Calu3 (cell line): Measurements from ENCODE around the gene ZFPM1. TPM values are rescaled to one million over a fixed set of nuclear protein-coding genes. Genes with fewer than 3 reads are reported as not detected.
"Not testable (repeated sequence)": the region's sequence is repeated elsewhere in the genome, so short reads cannot be mapped to it uniquely, and the experiment has no call there.

Experiments used
- BruUV-seq: library from RNA; stranded (reverse); fragments of 400-500 nt; replicated peaks from 2 replicates; lab custom pipeline; 2021; lab: Mats Ljungman, UMichigan
- CTCF ChIA-PET: fragments of 300-600 bp; sonication (Branson Sonifier 250); formaldehyde crosslinking; loops from one replicate; lab custom pipeline; 2022; ENCODE audit warnings: antibody characterized with exemption; lab: Charles Lee
- DNase-seq: peaks from one replicate; pipeline ENCODE4 v3.0.0; 2022
- H3K27ac Mint-ChIP-seq: one replicate; pipeline ENCODE4 v1.8.0; 2022; ENCODE audit warnings: mixed read lengths; ENCODE audit not compliant: unreplicated experiment
- H3K27me3 Mint-ChIP-seq: one replicate; pipeline ENCODE4 v1.8.0; 2022; ENCODE audit warnings: mixed read lengths; ENCODE audit not compliant: unreplicated experiment
- H3K36me3 Mint-ChIP-seq: one replicate; pipeline ENCODE4 v1.8.0; 2022; ENCODE audit warnings: mild to moderate bottlenecking, moderate library complexity, mixed read lengths; ENCODE audit not compliant: insufficient read depth, unreplicated experiment
- H3K4me1 Mint-ChIP-seq: one replicate; pipeline ENCODE4 v1.8.0; 2022; ENCODE audit warnings: mild to moderate bottlenecking, low read depth, mixed read lengths; ENCODE audit not compliant: unreplicated experiment
- H3K4me3 Mint-ChIP-seq: one replicate; pipeline ENCODE4 v1.8.0; 2022; ENCODE audit warnings: mild to moderate bottlenecking, low read depth, moderate library complexity, mixed read lengths; ENCODE audit not compliant: unreplicated experiment
- H3K9me3 Mint-ChIP-seq: one replicate; pipeline ENCODE4 v1.8.0; 2022; ENCODE audit warnings: low read depth, mixed read lengths; ENCODE audit not compliant: unreplicated experiment
- CTCF ChIP-seq: fragments of 200-600 bp; IDR thresholded peaks from one replicate; pipeline ENCODE4 v1.8.0; 2022; ENCODE audit warnings: antibody characterized with exemption; ENCODE audit not compliant: unreplicated experiment
- intact Hi-C: fragments of 100-400 bp; cut with micrococcal nuclease; formaldehyde crosslinking; loops from one replicate; pipeline ENCODE4 v1.10.0; 2022; ENCODE audit not compliant: unreplicated experiment
- total RNA-seq: library from RNA; stranded (reverse); gene quantifications from 2 replicates; pipeline ENCODE4 v1.2.3, GENCODE V29; 2022

The ZFPM1 gene
- total RNA-seq, 1 experiment from 2014 or later: 3.1 TPM

GRCh38 chr16:88481851-88482250 is 28.8 kb downstream of the ZFPM1 start:
- H3K27ac Mint-ChIP-seq: no peak overlapping the region
- no peaks in the 10 kb centered on the region for H3K9me3 Mint-ChIP-seq
- H3K4me1 Mint-ChIP-seq: no peaks in the 10 kb centered on the region
- H3K36me3 Mint-ChIP-seq: no peaks in the 10 kb centered on the region
- intact Hi-C loops: no loop called here
- TF ChIP-seq CTCF: no peak
- H3K27me3 Mint-ChIP-seq: no peaks in the 10 kb centered on the region
- H3K4me3 Mint-ChIP-seq: no peak overlapping the region
- no TSS peak for BruUV-seq
- CTCF ChIA-PET: no interaction called here
- no peak for DNase-seq

GRCh38 chr16:88482630-88483391 is 29.7 kb downstream of the ZFPM1 start:
- Mint-ChIP-seq H3K4me3 (no peak overlapping the region), H3K9me3 (no peaks in the 10 kb centered on the region), H3K27ac (no peak overlapping the region), H3K36me3 (peaks cover under 1% of the 10 kb centered on the region), H3K4me1 (peaks cover 4% of the 10 kb centered on the region), H3K27me3 (no peaks in the 10 kb centered on the region)
- intact Hi-C loops: no loop called here
- TF ChIP-seq CTCF: no peak
- no peak for DNase-seq
- CTCF ChIA-PET: no interaction called here
- no TSS peak for BruUV-seq

- CTCF ChIA-PET: no interaction called here
- H3K4me3 Mint-ChIP-seq: no peak overlapping the region
- H3K27me3 Mint-ChIP-seq: no peaks in the 10 kb centered on the region
- peaks cover 6% of the 10 kb centered on the region for H3K36me3 Mint-ChIP-seq
- H3K9me3 Mint-ChIP-seq: no peaks in the 10 kb centered on the region
- TF ChIP-seq CTCF: no peak
- H3K4me1 Mint-ChIP-seq: peaks cover 9% of the 10 kb centered on the region
- no peak overlapping the region for H3K27ac Mint-ChIP-seq
- intact Hi-C loops: no loop called here
- no peak for DNase-seq
- no TSS peak for BruUV-seq
These were observed 30.2 kb downstream of the ZFPM1 start for GRCh38 chr16:88483392-88483641.

- peaks cover 15% of the 10 kb centered on the region for H3K4me1 Mint-ChIP-seq
- intact Hi-C loops: no loop called here
- no peaks in the 10 kb centered on the region for H3K27me3 Mint-ChIP-seq
- no TSS peak for BruUV-seq
- no peaks in the 10 kb centered on the region for H3K9me3 Mint-ChIP-seq
- TF ChIP-seq CTCF: no peak
- H3K27ac Mint-ChIP-seq: no peak overlapping the region
- CTCF ChIA-PET: interaction anchor here (0.7 kb wide), 1 partner anchor 216 kb away, joined by 4 read pairs; no protein-coding TSS in a partner anchor
- peaks cover 10% of the 10 kb centered on the region for H3K36me3 Mint-ChIP-seq
- no peak for DNase-seq
- no peak overlapping the region for H3K4me3 Mint-ChIP-seq
These were observed 31.7 kb downstream of the ZFPM1 start for GRCh38 chr16:88484505-88485365.

GRCh38 chr16:88485366-88485741 is 32.3 kb downstream of the ZFPM1 start:
- DNase-seq, BruUV-seq, H3K36me3 Mint-ChIP-seq, H3K4me3 Mint-ChIP-seq, H3K9me3 Mint-ChIP-seq, H3K27ac Mint-ChIP-seq, H3K27me3 Mint-ChIP-seq, intact Hi-C loops: not testable (repeated sequence)
- peaks cover 15% of the 10 kb centered on the region for H3K4me1 Mint-ChIP-seq
- CTCF ChIA-PET: interaction anchor here (0.7 kb wide), 1 partner anchor 216 kb away, joined by 4 read pairs; no protein-coding TSS in a partner anchor
